GM10266 (cell line): ENCODE results near the gene DNASE2B.

ENCODE experiments used
- DNase-seq: peaks from one replicate; pipeline ENCODE4 v3.0.0; 2012; ENCODE audit errors: extremely low spot score
- TF ChIP-seq, protein P1 (sequence below): IDR thresholded peaks from 2 replicates; pipeline ENCODE4 v1.5.1; 2012; ENCODE audit warnings: mild to moderate bottlenecking, low read depth; ENCODE audit not compliant: control insufficient read depth, insufficient read depth; ENCODE audit errors: missing control alignments

Gene DNASE2B

DNA sequence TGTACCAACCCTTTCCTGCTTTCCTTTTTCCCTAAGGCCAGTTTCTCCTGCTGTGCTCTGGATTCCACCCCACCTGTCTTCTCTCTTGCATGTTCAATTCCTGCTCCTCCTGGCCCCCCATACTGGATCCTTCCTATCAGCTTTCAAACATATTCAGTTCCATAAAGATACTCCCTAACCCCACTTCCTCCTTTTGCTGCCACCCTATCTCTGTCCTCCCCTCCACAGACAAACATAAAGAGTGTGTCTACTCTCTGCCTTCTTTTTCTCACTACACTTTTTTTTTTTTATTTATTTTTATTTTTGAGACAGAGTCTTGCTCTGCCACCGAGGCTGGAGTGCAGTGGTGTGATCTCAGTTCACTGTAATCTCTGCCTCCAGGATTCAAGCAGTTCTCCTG is 63.8 kb downstream of the DNASE2B start:
- TF ChIP-seq, protein P1, sequence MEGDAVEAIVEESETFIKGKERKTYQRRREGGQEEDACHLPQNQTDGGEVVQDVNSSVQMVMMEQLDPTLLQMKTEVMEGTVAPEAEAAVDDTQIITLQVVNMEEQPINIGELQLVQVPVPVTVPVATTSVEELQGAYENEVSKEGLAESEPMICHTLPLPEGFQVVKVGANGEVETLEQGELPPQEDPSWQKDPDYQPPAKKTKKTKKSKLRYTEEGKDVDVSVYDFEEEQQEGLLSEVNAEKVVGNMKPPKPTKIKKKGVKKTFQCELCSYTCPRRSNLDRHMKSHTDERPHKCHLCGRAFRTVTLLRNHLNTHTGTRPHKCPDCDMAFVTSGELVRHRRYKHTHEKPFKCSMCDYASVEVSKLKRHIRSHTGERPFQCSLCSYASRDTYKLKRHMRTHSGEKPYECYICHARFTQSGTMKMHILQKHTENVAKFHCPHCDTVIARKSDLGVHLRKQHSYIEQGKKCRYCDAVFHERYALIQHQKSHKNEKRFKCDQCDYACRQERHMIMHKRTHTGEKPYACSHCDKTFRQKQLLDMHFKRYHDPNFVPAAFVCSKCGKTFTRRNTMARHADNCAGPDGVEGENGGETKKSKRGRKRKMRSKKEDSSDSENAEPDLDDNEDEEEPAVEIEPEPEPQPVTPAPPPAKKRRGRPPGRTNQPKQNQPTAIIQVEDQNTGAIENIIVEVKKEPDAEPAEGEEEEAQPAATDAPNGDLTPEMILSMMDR, result no peak
- DNase-seq, result no peak
